Peyer's patch (tissue), 4 donors: ENCODE data around the gene COBL. TPM values are rescaled to one million over a fixed set of nuclear protein-coding genes. Genes with fewer than 3 reads are reported as not detected.

Experiments used
- DNase-seq, 3 donors: peaks; one replicate each; pipeline ENCODE4 v3.0.0-alpha.2; 2017 to 2019
- H3K27ac ChIP-seq, 4 donors: fragments of 200-600 bp; sonication (generic); one replicate each; pipeline ENCODE4 v1.5.1; 2016 to 2019
- H3K27me3 ChIP-seq, 2 donors: fragments of 200-600 bp; sonication (generic); one replicate each; pipeline ENCODE4 v1.5.1; 2019
- H3K36me3 ChIP-seq, 3 donors: fragments of 200-600 bp; sonication (generic); one replicate each; pipeline ENCODE4 v1.5.1; 2016 to 2019
- H3K4me1 ChIP-seq, 4 donors: fragments of 200-600 bp; sonication (generic); one replicate each; pipeline ENCODE4 v1.5.1; 2016 to 2019
- H3K4me3 ChIP-seq, 4 donors: fragments of 200-600 bp; sonication (generic); 1 replicate in 3 of 4; 2 replicates in 1 of 4; pipeline ENCODE4 v1.5.1; 2016 to 2019; ENCODE audit warnings: mild to moderate bottlenecking in 1 of 4
- H3K9me3 ChIP-seq, 4 donors: fragments of 200-600 bp; sonication (generic); one replicate each; pipeline ENCODE4 v1.5.1; 2016 to 2019; ENCODE audit warnings: mild to moderate bottlenecking in 1 of 4
- POLR2A ChIP-seq, 2 donors: fragments of 450-650 bp; IDR thresholded peaks; one replicate each; pipeline ENCODE4 v1.5.1; 2017; ENCODE audit warnings: antibody characterized with exemption in 2 of 2, mild to moderate bottlenecking in 2 of 2, moderate library complexity in 2 of 2
- total RNA-seq, 4 donors: library from RNA; depleted of rRNA; stranded (reverse); fragments of >200 nt; gene quantifications; one replicate each; pipeline ENCODE4 v1.1.0, GENCODE V29; 2016
- TF ChIP-seq, protein P1 (sequence below), 6 experiments: fragments of 450-650 bp in 4 of 6; fragments of 200-600 bp in 2 of 6; sonication (generic) in 1 of 6; IDR thresholded peaks; one replicate each; pipeline ENCODE4 v1.5.1; 2017 to 2019; ENCODE audit warnings: antibody characterized with exemption in 6 of 6, mild to moderate bottlenecking in 3 of 6, moderate library complexity in 1 of 6

COBL gene
- total RNA-seq, 4 donors from 2014 or later: 25.6 to 129 (median 116) TPM

DNA sequence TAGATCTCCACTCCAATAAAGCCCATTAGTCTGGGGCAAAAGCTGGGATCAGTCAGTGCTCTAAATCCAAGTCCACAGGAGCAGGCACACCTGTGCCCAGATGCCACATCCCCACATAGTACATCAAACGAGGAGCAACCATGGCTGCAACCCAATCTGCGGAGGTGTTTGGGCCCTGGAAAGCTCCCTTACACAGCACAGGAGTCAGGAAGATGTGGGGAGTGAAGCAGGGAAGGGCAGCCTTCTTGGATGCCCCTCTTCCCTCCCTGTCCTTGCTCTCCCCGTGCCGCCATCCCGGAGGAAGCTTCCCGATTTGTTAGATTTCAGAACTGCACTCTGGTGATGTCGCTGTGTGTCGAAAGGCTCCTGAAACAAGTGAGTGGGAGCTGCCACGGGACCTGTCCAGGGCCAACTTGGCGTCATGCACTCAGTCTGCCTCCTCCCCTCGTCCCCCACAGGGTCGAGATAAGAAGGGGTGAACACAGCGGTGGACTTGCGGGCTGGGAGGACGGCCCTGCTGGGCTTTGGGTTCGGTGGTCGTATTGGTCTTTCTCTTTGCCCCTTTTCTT is 303.3 kb downstream of the COBL start:
- H3K4me1 ChIP-seq: no peaks in the 10 kb centered on the region
- no peak overlapping the region for H3K4me3 ChIP-seq
- TF ChIP-seq, protein P1, sequence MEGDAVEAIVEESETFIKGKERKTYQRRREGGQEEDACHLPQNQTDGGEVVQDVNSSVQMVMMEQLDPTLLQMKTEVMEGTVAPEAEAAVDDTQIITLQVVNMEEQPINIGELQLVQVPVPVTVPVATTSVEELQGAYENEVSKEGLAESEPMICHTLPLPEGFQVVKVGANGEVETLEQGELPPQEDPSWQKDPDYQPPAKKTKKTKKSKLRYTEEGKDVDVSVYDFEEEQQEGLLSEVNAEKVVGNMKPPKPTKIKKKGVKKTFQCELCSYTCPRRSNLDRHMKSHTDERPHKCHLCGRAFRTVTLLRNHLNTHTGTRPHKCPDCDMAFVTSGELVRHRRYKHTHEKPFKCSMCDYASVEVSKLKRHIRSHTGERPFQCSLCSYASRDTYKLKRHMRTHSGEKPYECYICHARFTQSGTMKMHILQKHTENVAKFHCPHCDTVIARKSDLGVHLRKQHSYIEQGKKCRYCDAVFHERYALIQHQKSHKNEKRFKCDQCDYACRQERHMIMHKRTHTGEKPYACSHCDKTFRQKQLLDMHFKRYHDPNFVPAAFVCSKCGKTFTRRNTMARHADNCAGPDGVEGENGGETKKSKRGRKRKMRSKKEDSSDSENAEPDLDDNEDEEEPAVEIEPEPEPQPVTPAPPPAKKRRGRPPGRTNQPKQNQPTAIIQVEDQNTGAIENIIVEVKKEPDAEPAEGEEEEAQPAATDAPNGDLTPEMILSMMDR (IDR thresholded peaks at IDR 0.05): no peak
- no peak for TF ChIP-seq POLR2A (IDR thresholded peaks at IDR 0.05)
- no peak overlapping the region for H3K27ac ChIP-seq
- no peak for DNase-seq
- H3K36me3 ChIP-seq: no peaks in the 10 kb centered on the region
- H3K9me3 ChIP-seq: no peaks in the 10 kb centered on the region
- no peaks in the 10 kb centered on the region for H3K27me3 ChIP-seq

DNA sequence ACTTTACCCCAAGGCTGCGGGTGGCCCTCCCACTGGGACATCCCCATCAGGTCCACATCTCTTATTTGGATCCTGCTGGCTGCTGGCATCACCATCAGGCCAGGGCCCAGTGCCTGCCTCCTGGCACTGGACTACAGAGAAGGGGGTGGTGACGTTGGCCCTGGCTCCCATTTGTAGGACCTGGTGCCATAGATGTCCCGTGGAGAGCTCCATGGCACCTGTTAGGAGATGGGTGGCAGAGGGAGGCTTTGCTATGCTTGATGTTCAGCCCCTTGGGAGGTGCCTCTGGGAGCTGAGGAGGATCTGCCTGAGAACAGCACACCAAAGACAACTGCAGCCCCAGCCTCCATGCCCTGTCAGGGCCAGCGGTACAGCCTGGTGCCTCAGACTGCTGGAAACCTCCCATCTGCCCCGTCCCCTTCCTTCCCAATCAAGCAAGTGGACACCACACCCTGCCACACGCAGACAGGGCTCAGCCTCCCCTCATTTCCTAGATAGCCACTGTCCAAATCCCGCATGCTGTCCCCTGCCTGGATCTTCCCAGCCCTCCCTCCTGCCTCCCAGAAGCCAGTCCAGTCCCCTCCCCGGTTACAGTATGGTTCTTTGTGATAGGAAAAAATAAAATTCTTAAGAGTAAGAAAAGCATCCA is 303.9 kb downstream of the COBL start:
- no peak overlapping the region for H3K4me3 ChIP-seq
- TF ChIP-seq POLR2A (IDR thresholded peaks at IDR 0.05): no peak
- TF ChIP-seq, protein P1 (IDR thresholded peaks at IDR 0.05): no peak
- no peaks in the 10 kb centered on the region for H3K27me3 ChIP-seq
- H3K4me1 ChIP-seq: no peaks in the 10 kb centered on the region
- H3K9me3 ChIP-seq: no peaks in the 10 kb centered on the region
- no peak overlapping the region for H3K27ac ChIP-seq
- DNase-seq: no peak
- H3K36me3 ChIP-seq: no peaks in the 10 kb centered on the region

DNA sequence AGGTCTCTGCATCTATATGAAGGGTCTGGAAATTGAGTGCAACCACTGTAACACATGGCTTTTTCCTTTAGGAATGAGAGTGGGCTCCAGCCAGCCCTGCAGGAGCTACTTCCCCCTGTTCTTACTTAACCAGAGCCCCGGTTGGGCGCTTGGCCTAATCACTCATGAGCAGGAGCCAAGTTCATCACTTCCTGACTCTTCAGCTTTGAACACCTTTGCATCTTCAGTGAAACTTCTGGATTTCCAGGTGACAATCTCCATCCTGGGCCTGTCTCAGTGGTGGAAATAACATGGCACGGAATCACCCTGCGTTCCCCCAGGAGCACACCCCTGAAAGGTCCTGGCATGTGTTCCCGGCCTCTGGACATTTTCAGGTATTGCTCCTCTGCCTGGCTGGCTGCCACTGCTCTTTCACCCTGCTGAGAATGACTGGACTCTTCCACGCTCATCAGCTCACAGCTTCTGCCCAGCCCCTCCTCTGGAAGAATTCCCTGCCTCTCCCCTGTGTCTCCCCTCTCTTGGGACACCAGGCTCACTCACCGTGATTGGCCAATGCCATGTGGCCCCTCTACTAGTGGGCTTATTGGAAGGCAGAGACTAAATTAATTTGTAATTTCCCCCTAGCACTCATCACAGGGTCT is 304.8 kb downstream of the COBL start:
- Histone ChIP-seq H3K4me3 (no peak overlapping the region), H3K27ac (no peak overlapping the region), H3K27me3 (no peaks in the 10 kb centered on the region), H3K9me3 (no peaks in the 10 kb centered on the region), H3K36me3 (no peaks in the 10 kb centered on the region), H3K4me1 (no peaks in the 10 kb centered on the region)
- DNase-seq: no peak
- TF ChIP-seq, protein P1 (IDR thresholded peaks at IDR 0.05): no peak
- no peak for TF ChIP-seq POLR2A (IDR thresholded peaks at IDR 0.05)

DNA sequence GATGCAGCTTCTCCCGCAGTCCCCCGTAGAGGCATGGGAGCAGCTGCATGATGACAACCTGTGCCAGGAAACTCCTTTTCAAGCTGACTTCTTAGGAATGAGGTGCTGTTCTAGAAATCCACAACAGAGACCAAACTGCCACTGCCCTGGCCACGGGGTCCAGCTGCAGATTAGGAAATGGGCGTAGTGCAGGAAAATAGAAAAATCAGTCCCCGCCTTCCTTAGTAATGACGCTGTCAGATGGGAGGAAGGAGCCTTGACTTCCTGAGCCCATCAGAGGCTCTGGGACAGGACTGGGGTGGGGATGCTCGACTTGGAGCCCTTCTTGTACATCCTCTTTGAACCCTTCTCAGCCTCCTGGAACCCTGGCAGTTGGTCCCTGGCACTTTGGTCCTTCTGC is 306.1 kb downstream of the COBL start:
- no peaks in the 10 kb centered on the region for H3K4me1 ChIP-seq
- no peaks in the 10 kb centered on the region for H3K27me3 ChIP-seq
- no peaks in the 10 kb centered on the region for H3K9me3 ChIP-seq
- no peak for TF ChIP-seq POLR2A (IDR thresholded peaks at IDR 0.05)
- TF ChIP-seq, protein P1 (IDR thresholded peaks at IDR 0.05): no peak
- H3K27ac ChIP-seq: no peak overlapping the region
- H3K36me3 ChIP-seq: no peaks in the 10 kb centered on the region
- no peak for DNase-seq
- no peak overlapping the region for H3K4me3 ChIP-seq

DNA sequence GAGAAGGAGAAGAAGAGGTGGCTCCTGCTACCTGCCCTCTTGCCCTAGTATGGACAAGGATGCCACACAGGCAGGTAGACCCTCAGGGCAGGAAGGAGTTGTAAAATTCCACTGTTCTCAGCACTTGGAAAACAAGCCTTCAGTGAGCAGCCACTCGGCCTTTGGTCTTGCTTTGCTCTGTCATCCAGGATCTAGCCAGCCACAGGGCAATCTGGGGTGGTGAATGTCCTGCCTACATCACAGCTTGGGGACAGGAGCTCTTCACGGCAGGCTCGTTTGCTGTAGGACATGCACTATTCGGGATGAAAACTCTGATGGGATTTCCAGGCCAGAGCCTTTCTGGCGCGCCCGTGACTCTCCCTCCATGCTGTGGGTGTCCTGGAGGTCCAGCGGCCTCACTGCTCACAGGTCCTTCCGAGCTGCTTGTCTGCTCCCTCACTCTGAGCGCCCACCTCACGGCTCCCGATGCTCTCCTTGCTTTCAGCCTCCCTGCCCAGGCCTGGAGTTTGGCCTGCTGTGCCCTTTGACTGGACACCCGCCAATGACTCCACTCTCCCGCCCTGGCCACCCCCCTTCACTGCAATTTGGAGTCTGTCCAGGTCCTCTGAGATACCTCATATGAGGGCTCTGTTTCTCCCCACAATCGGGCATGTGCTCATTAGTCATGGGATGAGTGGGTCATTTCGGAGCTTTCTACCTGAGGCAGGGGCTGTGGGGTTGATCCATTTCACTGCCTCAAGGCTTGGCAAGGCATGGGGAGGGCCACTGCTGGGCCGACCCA is 306.7 kb downstream of the COBL start:
- Histone ChIP-seq H3K36me3 (no peaks in the 10 kb centered on the region), H3K27ac (no peak overlapping the region), H3K4me3 (no peak overlapping the region), H3K9me3 (no peaks in the 10 kb centered on the region), H3K27me3 (no peaks in the 10 kb centered on the region), H3K4me1 (no peaks in the 10 kb centered on the region)
- TF ChIP-seq, protein P1 (IDR thresholded peaks at IDR 0.05): no peak
- TF ChIP-seq POLR2A (IDR thresholded peaks at IDR 0.05): no peak
- no peak for DNase-seq
